Heart left ventricle (tissue), 13 donors: Measurements from ENCODE around the gene CSHL1.
"Not testable (repeated sequence)": the region's sequence is repeated elsewhere in the genome, so short reads cannot be mapped to it uniquely, and the experiment has no call there.

Experiments used
- CTCF ChIP-seq, 12 donors: fragments of 200-600 bp; sonication (generic) in 4 of 12; IDR thresholded peaks; one replicate each; pipeline versions ENCODE4 v1.5.0 to v1.8.0; 2018 to 2022; ENCODE audit warnings: antibody characterized with exemption in 12 of 12, mild to moderate bottlenecking in 5 of 12
- POLR2A ChIP-seq, 2 donors: fragments of 450-650 bp; IDR thresholded peaks; one replicate each; pipeline ENCODE4 v1.6.1; 2017; ENCODE audit warnings: antibody characterized with exemption in 2 of 2, mild to moderate bottlenecking in 2 of 2, moderate library complexity in 2 of 2
- donor health status: ischemic (EF 13 %, LVEDD 7.1; RV severe dilation, severe dysfunction).
- donor health status: DM: no; HTN: yes; CAD: no.
- donor health status: DM: no; HTN: no; CAD: no.
- donor health status: ischemic (EF 25% LVEDD 6.9; RV normal size, moderate dysfunction).
- donor health status: ischemic (EF 25% LVEDD 5.7; RV mildly dilated, moderate dysfunction).
- donor health status: ischemic (EF 35%, LVEDD 5.7; RV mildly dilated, moderate dysfunction).
- donor health status: nonischemic (EF 11% LVEDD 7.7; RV severe dilation, severe dysfunction).
- donor health status: DM: yes; HTN: yes; CAD: no.
- donor health status: PGD.
- donor health status: ischemic (EF 29% LVEDD 5.4; RV normal size, mild dysfunction).
- donor health status: nonischemic (EF 23%, LVEDD 6.1; RV moderate dilation, normal function).

- TF ChIP-seq POLR2A, CTCF (IDR thresholded peaks at IDR 0.05): not testable (repeated sequence)
These were observed 44.4 kb downstream of the CSHL1 start for GRCh38 chr17:63866625-63867024.
